Common myeloid progenitor, CD34-positive (primary cell): Measurements from ENCODE around the gene HOXB4.

ENCODE experiments used
- CTCF ChIA-PET: fragments of 350-600 bp; sonication (Branson Sonifier 250); formaldehyde crosslinking; loops from one replicate; lab custom pipeline; 2021; ENCODE audit warnings: antibody characterized with exemption; lab: Charles Lee
- POLR2A ChIA-PET: fragments of 350-600 bp; sonication (Branson Sonifier 250); formaldehyde crosslinking; loops from one replicate; lab custom pipeline; 2021; ENCODE audit warnings: antibody characterized with exemption; lab: Charles Lee
- DNase-seq, 3 donors: peaks; one replicate each; pipeline versions ENCODE4 v3.0.0 to v3.0.0-alpha.2; 2013
- H3K27ac ChIP-seq, 2 experiments: 1 replicate in 1 of 2; 2 replicates in 1 of 2; pipeline ENCODE4 v1.7.0; 2013; ENCODE audit warnings: inconsistent platforms in 2 of 2, low read length in 2 of 2, mild to moderate bottlenecking in 2 of 2, low read depth in 1 of 2, moderate library complexity in 1 of 2; ENCODE audit not compliant: severe bottlenecking in 2 of 2, insufficient read depth in 1 of 2, poor library complexity in 1 of 2
- H3K27me3 ChIP-seq, 5 experiments: replicated peaks in 2 of 5; 1 replicate in 3 of 5; 2 replicates in 2 of 5; pipeline versions ENCODE4 v1.6.1 to v1.7.0; 2013; ENCODE audit warnings: low read length in 4 of 5, mild to moderate bottlenecking in 2 of 5, moderate library complexity in 2 of 5, inconsistent platforms in 1 of 5; ENCODE audit not compliant: insufficient read depth in 5 of 5, control insufficient read depth in 4 of 5
- H3K36me3 ChIP-seq, 4 experiments: 1 replicate in 2 of 4; 2 replicates in 2 of 4; pipeline versions ENCODE4 v1.6.1 to v1.7.0; 2013; ENCODE audit warnings: low read length in 3 of 4, control low read depth in 1 of 4, mild to moderate bottlenecking in 1 of 4; ENCODE audit not compliant: control insufficient read depth in 4 of 4, insufficient read depth in 4 of 4
- H3K4me1 ChIP-seq, 4 experiments: 1 replicate in 3 of 4; 2 replicates in 1 of 4; pipeline versions ENCODE4 v1.6.1 to v1.7.1; 2013; ENCODE audit warnings: low read length in 3 of 4, mild to moderate bottlenecking in 3 of 4, control low read depth in 1 of 4, inconsistent platforms in 1 of 4, moderate library complexity in 1 of 4; ENCODE audit not compliant: control insufficient read depth in 4 of 4, insufficient read depth in 4 of 4; ENCODE audit errors: control extremely low read depth in 1 of 4
- H3K4me3 ChIP-seq, 7 experiments: 1 replicate in 4 of 7; 2 replicates in 3 of 7; pipeline versions ENCODE4 v1.5.1 to v1.7.0; 2013; ENCODE audit warnings: mild to moderate bottlenecking in 7 of 7, low read length in 6 of 7, moderate library complexity in 6 of 7, inconsistent platforms in 2 of 7, low read depth in 2 of 7, control low read depth in 1 of 7; ENCODE audit not compliant: insufficient read depth in 4 of 7, control insufficient read depth in 1 of 7; ENCODE audit errors: extremely low read depth in 1 of 7
- H3K9me3 ChIP-seq, 5 experiments: 1 replicate in 4 of 5; 2 replicates in 1 of 5; pipeline versions ENCODE4 v1.6.1 to v1.7.1; 2013; ENCODE audit warnings: low read length in 4 of 5, mild to moderate bottlenecking in 2 of 5, inconsistent platforms in 1 of 5, low read depth in 1 of 5, moderate library complexity in 1 of 5; ENCODE audit not compliant: control insufficient read depth in 4 of 5, insufficient read depth in 2 of 5; ENCODE audit errors: control extremely low read depth in 1 of 5
- WGBS: methylation state at CpG from one replicate; pipeline ENCODE4 v1.1.5; 2013; ENCODE audit not compliant: insufficient coverage; 5-methylcytosine and 5-hydroxymethylcytosine counted together

The HOXB4 gene

GRCh38 chr17:48558831-48559121 is 19.4 kb downstream of the HOXB4 start:
- Histone ChIP-seq H3K27ac (no peak overlapping the region), H3K27me3 (no peaks in the 10 kb centered on the region), H3K36me3 (peaks cover 4 to 29% (median 13%) of the 10 kb centered on the region in 4 experiments), H3K4me3 (no peak overlapping the region), H3K4me1 (peaks cover 8 to 73% (median 60%) of the 10 kb centered on the region in 4 experiments), H3K9me3 (no peaks in the 10 kb centered on the region)
- ChIA-PET POLR2A (no interaction called here), CTCF (interaction anchor here (1.5 kb wide), 1 partner anchor 11 kb away, joined by 5 read pairs; no protein-coding TSS in a partner anchor)
- WGBS = 92% methylated on average over 2 of the region's 2 CpGs
- DNase-seq = no peak

- DNase-seq = no peak
- WGBS = 92% methylated on average over 7 of the region's 13 CpGs
- Histone ChIP-seq H3K27me3 (no peaks in the 10 kb centered on the region), H3K9me3 (no peaks in the 10 kb centered on the region), H3K4me1 (peaks cover 8 to 67% (median 55%) of the 10 kb centered on the region in 4 experiments), H3K27ac (no peak overlapping the region), H3K36me3 (peaks cover 4 to 27% (median 10%) of the 10 kb centered on the region in 4 experiments), H3K4me3 (no peak overlapping the region)
- CTCF ChIA-PET = interaction anchor here (0.8 to 3.6 kb wide), 4 partner anchors 10 to 66 kb away, joined by 3 to 16 read pairs (median 6); no protein-coding TSS in a partner anchor
- POLR2A ChIA-PET = no interaction called here
Measured at GRCh38 chr17:48558057-48558830, 19.9 kb downstream of the HOXB4 start.

- 54% methylated on average over 4 of the region's 7 CpGs for WGBS
- Histone ChIP-seq H3K36me3 (peaks cover 4 to 38% (median 17%) of the 10 kb centered on the region in 4 experiments), H3K27ac (no peak overlapping the region), H3K4me1 (peaks cover 8 to 59% (median 44%) of the 10 kb centered on the region in 4 experiments), H3K9me3 (no peaks in the 10 kb centered on the region), H3K27me3 (no peaks in the 10 kb centered on the region), H3K4me3 (peak overlapping the region in 1 of 7 experiments; percentile 39)
- peak in 1 of 3 donors; percentile 58 for DNase-seq
- CTCF ChIA-PET = interaction anchor here (0.8 to 3.6 kb wide), 6 partner anchors 9 to 82 kb away, joined by 3 to 16 read pairs (median 6); no protein-coding TSS in a partner anchor
- POLR2A ChIA-PET = interaction anchor here (0.6 to 1.5 kb wide), 3 partner anchors 8 to 36 kb away, joined by 3 to 5 read pairs (median 3); no protein-coding TSS in a partner anchor
Measured at GRCh38 chr17:48556576-48557401, 21.4 kb downstream of the HOXB4 start.

- H3K4me3 ChIP-seq = peak overlapping the region in 3 of 7 experiments; percentile 48 to 63 (median 53)
- H3K36me3 ChIP-seq = peaks cover 4 to 41% (median 21%) of the 10 kb centered on the region in 4 experiments
- no peaks in the 10 kb centered on the region for H3K9me3 ChIP-seq
- WGBS = 37% methylated on average over 3 of the region's 5 CpGs
- POLR2A ChIA-PET = interaction anchor here (0.6 to 1.5 kb wide), 2 partner anchors 10 to 37 kb away, joined by 3 to 5 read pairs; no protein-coding TSS in a partner anchor
- DNase-seq = peak in 1 of 3 donors; percentile 35
- CTCF ChIA-PET = interaction anchor here (0.9 to 3.6 kb wide), 6 partner anchors 8 to 64 kb away, joined by 3 to 16 read pairs (median 6); no protein-coding TSS in a partner anchor
- no peaks in the 10 kb centered on the region for H3K27me3 ChIP-seq
- no peak overlapping the region for H3K27ac ChIP-seq
- H3K4me1 ChIP-seq = peaks cover 3 to 53% (median 38%) of the 10 kb centered on the region in 4 experiments
Measured at GRCh38 chr17:48556229-48556575, 21.9 kb downstream of the HOXB4 start.

GRCh38 chr17:48555258-48556228 is 22.6 kb downstream of the HOXB4 start:
- Histone ChIP-seq H3K9me3 (no peaks in the 10 kb centered on the region), H3K27ac (peak overlapping the region in 1 of 2 experiments; percentile 64), H3K27me3 (no peaks in the 10 kb centered on the region), H3K4me1 (peaks cover 3 to 47% (median 33%) of the 10 kb centered on the region in 4 experiments), H3K4me3 (peak overlapping the region in 5 of 7 experiments; percentile 29 to 63 (median 59)), H3K36me3 (peaks cover 4 to 44% (median 24%) of the 10 kb centered on the region in 4 experiments)
- ChIA-PET POLR2A (interaction anchor here (0.6 to 1.5 kb wide), 3 partner anchors 9 to 55 kb away, joined by 3 to 5 read pairs (median 3); no protein-coding TSS in a partner anchor), CTCF (interaction anchor here (0.8 to 3.6 kb wide), 9 partner anchors 11 to 63 kb away, joined by 3 to 9 read pairs (median 4); no protein-coding TSS in a partner anchor)
- peak; percentile 81 to 95 (median 92) for DNase-seq
- 0% methylated on average over 10 of the region's 36 CpGs for WGBS
